Naive thymus-derived CD8-positive, alpha-beta T cell (primary cell): Measurements from ENCODE around the gene SIPA1L3. TPM values are rescaled to one million over a fixed set of nuclear protein-coding genes. Genes with fewer than 3 reads are reported as not detected.

Experiments used
- ATAC-seq, 2 donors: fragments of 150-1000 bp; cut with Tn5 transposase in 1 of 2; sonication (Bioruptor Pico), chemical (Tn5 transposase) in 1 of 2; 1 replicate in 1 of 2; 2 replicates in 1 of 2; pipeline ENCODE4 v1.10.0; 2021; ENCODE audit warnings: mild to moderate bottlenecking in 2 of 2, moderate library complexity in 2 of 2
- POLR2A ChIA-PET: fragments of 350-600 bp; sonication (Branson Sonifier 250); formaldehyde crosslinking; loops from one replicate; lab custom pipeline; 2021; ENCODE audit warnings: antibody characterized with exemption; lab: Charles Lee
- DNase-seq, 10 donors: peaks; one replicate each; pipeline versions ENCODE4 v3.0.0 to v3.0.0-alpha.2; 2020 to 2022
- H3K27ac Mint-ChIP-seq, 10 donors: one replicate each; pipeline ENCODE4 v1.8.0; 2020 to 2022; ENCODE audit warnings: mild to moderate bottlenecking in 10 of 10, mixed read lengths in 10 of 10, moderate library complexity in 4 of 10, inconsistent platforms in 1 of 10
- H3K27me3 Mint-ChIP-seq, 5 donors: one replicate each; pipeline ENCODE4 v1.8.0; 2021 to 2022; ENCODE audit warnings: mixed read lengths in 5 of 5
- H3K36me3 Mint-ChIP-seq, 3 donors: one replicate each; pipeline ENCODE4 v1.8.0; 2020 to 2022; ENCODE audit warnings: mixed read lengths in 3 of 3, mild to moderate bottlenecking in 2 of 3, inconsistent platforms in 1 of 3
- H3K4me1 Mint-ChIP-seq, 4 donors: one replicate each; pipeline ENCODE4 v1.8.0; 2021 to 2022; ENCODE audit warnings: mixed read lengths in 4 of 4
- H3K4me3 Mint-ChIP-seq, 10 donors: one replicate each; pipeline ENCODE4 v1.8.0; 2020 to 2022; ENCODE audit warnings: mild to moderate bottlenecking in 10 of 10, mixed read lengths in 10 of 10, moderate library complexity in 6 of 10, inconsistent platforms in 1 of 10
- H3K9me3 Mint-ChIP-seq, 9 donors: one replicate each; pipeline ENCODE4 v1.8.0; 2020 to 2022; ENCODE audit warnings: mixed read lengths in 9 of 9, mild to moderate bottlenecking in 3 of 9, inconsistent platforms in 1 of 9, moderate library complexity in 1 of 9
- polyA plus RNA-seq, 3 donors: library from polyadenylated mRNA; unstranded; fragments of 300-500 nt; fragmentation: Illumina TruSeq; gene quantifications; one replicate each; pipeline ENCODE4 v1.2.3, GENCODE V29; 2021
- total RNA-seq, 8 experiments: library from RNA in 2 of 8; stranded (reverse) in 2 of 8; gene quantifications; one replicate each; pipeline ENCODE4 v1.2.3 and lab custom pipeline; 2021 to 2026

Gene SIPA1L3
- total and polyA plus RNA-seq, 5 experiments from 2014 or later, result 0.66 to 34.5 (median 1.6) TPM

DNA sequence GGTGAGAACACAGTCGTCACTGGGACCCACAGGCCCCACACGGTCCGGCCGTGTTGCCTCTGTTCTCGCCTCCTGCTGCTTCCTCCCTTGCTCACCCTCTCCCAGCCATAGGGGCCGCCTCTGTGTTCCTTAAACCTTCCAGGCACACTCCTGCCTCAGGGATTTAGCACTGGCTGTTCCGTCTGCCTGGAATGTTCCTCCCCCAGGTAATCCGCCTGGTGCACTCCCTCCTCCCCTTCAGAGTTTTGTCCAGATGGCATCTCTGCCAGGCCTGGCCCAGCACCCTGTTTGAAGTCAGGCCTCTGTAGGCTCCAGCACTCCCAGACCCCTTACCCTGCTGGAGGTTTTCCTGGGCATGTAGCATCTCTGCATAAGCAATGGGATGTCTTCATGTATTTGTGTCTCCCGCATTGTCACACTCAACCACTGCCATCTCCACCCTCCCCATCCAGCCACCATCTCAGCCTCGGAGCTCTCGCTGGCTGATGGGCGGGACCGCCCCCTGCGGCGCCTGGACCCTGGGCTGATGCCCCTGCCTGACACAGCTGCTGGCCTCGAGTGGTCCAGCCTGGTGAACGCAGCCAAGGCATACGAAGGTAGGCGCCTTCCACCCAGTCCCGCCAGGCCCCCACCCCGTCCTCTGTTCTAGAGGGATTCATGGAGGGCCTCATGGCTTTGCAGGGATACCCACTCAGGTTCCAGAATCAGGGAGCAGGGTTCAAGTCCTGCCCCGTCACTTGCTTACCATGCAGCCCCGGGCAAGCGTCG is 291.1 kb downstream of the SIPA1L3 start:
- Mint-ChIP-seq H3K36me3 (peaks cover 0 to 52% (median 29%) of the 10 kb centered on the region in 3 donors), H3K4me1 (peaks cover 0 to 7% (median 0%) of the 10 kb centered on the region in 4 donors)

DNA sequence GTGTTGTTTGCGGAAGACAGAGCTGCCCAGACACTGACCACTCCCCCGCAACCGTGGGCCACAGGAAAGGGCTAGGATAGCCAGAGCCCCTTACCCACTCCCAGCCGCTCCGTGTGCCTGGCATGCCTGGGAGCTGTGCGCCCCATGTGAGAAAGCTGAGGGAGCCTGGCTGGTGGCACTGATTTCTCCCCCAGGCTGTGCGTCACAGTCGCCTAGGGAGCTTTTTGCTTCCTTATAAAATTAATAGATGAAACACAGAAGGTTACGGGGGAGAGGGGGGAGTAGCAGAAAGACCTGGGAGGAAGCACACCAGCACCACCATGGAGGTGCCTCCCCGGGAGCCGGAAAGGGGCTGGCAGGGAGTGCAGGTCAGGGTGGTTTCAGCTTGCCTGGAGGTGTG is 292.3 kb downstream of the SIPA1L3 start:
- peaks cover 0 to 56% (median 25%) of the 10 kb centered on the region in 3 donors for H3K36me3 Mint-ChIP-seq
- H3K4me3 Mint-ChIP-seq, result no peak overlapping the region
- no peaks in the 10 kb centered on the region for H3K9me3 Mint-ChIP-seq
- H3K4me1 Mint-ChIP-seq, result peaks cover 0 to 7% (median 0%) of the 10 kb centered on the region in 4 donors
- H3K27me3 Mint-ChIP-seq, result no peaks in the 10 kb centered on the region
- ATAC-seq (no peak), DNase-seq (no peak)
- H3K27ac Mint-ChIP-seq, result no peak overlapping the region
- POLR2A ChIA-PET, result no interaction called here

More for the DNA sequence above, 291.1 kb downstream of the SIPA1L3 start:
- Mint-ChIP-seq H3K27me3 (no peaks in the 10 kb centered on the region), H3K27ac (no peak overlapping the region), H3K4me3 (no peak overlapping the region), H3K9me3 (no peaks in the 10 kb centered on the region)
- no peak for ATAC-seq
- no peak for DNase-seq
- POLR2A ChIA-PET, result no interaction called here

DNA sequence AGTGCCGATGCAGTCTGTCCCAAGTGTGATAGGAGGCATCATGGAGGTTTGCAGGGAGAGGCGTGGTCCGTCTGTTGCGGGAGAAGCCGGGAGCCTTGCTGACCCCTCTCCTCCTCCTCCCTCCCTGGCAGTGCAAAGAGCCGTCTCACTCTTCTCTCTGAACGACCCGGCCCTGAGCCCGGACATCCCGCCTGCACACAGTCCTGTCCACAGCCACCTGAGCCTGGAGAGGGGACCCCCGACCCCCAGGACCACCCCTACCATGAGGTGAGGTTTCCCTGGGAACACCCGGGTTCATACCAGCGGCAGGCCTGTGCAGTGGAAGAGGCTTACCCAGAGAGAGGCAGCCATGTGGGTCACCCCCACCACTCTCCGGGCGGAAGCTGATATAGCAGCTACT is 294.7 kb downstream of the SIPA1L3 start:
- H3K27me3 Mint-ChIP-seq, result no peaks in the 10 kb centered on the region
- no peak overlapping the region for H3K27ac Mint-ChIP-seq
- no peak overlapping the region for H3K4me3 Mint-ChIP-seq
- H3K9me3 Mint-ChIP-seq, result no peaks in the 10 kb centered on the region
- no peaks in the 10 kb centered on the region for H3K4me1 Mint-ChIP-seq
- peaks cover 0 to 58% (median 28%) of the 10 kb centered on the region in 3 donors for H3K36me3 Mint-ChIP-seq
- POLR2A ChIA-PET, result no interaction called here
- DNase-seq, result no peak
- no peak for ATAC-seq

DNA sequence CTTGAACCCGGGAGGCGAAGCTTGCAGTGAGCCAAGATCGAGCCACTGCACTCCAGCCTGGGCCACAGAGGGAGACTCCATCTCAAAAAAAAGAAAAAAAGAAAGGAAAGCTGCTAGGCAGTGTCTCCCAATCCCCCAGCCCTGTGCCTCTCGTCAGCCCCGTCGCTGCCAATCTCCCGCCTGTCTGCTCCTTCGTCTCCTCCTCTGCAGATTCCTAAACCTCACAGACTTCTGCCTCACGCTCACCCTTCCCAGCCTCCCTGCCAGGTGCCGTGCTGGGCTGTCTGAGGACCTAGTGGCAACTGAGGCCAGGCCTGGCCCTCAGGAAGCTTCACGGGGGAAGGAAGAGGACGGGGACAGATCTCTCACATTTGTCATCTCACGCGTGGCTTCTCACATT is 295.5 kb downstream of the SIPA1L3 start:
- Mint-ChIP-seq H3K4me3 (no peak overlapping the region), H3K36me3 (peaks cover 0 to 61% (median 33%) of the 10 kb centered on the region in 3 donors), H3K4me1 (peaks cover 0 to 2% (median 0%) of the 10 kb centered on the region in 4 donors), H3K27ac (no peak overlapping the region), H3K27me3 (no peaks in the 10 kb centered on the region), H3K9me3 (no peaks in the 10 kb centered on the region)
- POLR2A ChIA-PET, result interaction anchor here (0.6 kb wide), 1 partner anchor 19 kb away, joined by 3 read pairs; no protein-coding TSS in a partner anchor
- ATAC-seq, result no peak
- DNase-seq, result no peak

DNA sequence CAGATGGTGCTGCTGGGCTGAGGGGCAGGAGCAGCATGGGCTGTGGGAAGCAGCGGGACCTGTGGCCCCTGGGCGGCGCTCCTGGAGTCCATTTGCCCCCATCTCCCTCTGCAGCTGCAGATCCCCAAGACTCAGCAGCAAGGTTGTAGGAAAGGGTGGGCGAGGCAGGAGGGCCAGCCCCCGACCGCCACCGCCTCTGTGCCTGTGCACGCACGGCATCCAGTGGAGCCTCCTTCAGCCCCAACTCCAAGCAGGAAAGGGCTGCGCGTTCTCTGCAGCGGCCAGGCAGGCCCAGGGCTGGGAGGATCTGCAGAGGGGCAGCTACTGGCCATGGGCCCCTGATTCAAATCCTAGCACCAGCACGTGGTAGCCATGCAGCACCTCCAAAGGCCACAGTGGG is 296.2 kb downstream of the SIPA1L3 start:
- ATAC-seq, result no peak
- Mint-ChIP-seq H3K9me3 (no peaks in the 10 kb centered on the region), H3K27me3 (peaks cover 0 to under 1% (median 0%) of the 10 kb centered on the region in 5 donors), H3K27ac (no peak overlapping the region), H3K4me3 (no peak overlapping the region), H3K36me3 (peaks cover 0 to 60% (median 34%) of the 10 kb centered on the region in 3 donors), H3K4me1 (peaks cover 0 to 2% (median 0%) of the 10 kb centered on the region in 4 donors)
- no peak for DNase-seq
- POLR2A ChIA-PET, result interaction anchor here (0.6 kb wide), 1 partner anchor 18 kb away, joined by 3 read pairs; no protein-coding TSS in a partner anchor

DNA sequence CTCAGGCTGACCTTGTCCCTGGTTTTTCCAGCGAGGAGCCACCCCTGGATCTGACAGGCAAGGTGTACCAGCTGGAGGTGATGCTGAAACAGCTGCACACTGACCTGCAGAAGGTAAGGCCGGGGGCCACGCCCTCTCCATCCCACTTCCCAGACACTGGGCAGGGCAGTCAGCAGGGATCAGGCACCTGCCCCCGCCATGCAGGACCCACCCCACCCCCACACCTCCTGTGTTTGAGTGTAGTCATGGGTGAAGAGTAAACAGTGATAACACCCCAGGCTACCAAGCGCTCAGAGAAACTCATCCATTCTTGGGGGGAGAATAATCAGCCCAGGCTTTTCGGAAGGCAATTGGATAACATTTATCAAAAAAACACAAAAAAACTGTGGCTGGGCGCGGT is 297.1 kb downstream of the SIPA1L3 start:
- POLR2A ChIA-PET, result no interaction called here
- peaks cover 0 to 2% (median 0%) of the 10 kb centered on the region in 4 donors for H3K4me1 Mint-ChIP-seq
- H3K27me3 Mint-ChIP-seq, result peaks cover 0 to 8% (median 0%) of the 10 kb centered on the region in 5 donors
- ATAC-seq (no peak), DNase-seq (no peak)
- H3K4me3 Mint-ChIP-seq, result no peak overlapping the region
- peaks cover 0 to 57% (median 38%) of the 10 kb centered on the region in 3 donors for H3K36me3 Mint-ChIP-seq
- no peaks in the 10 kb centered on the region for H3K9me3 Mint-ChIP-seq
- no peak overlapping the region for H3K27ac Mint-ChIP-seq

DNA sequence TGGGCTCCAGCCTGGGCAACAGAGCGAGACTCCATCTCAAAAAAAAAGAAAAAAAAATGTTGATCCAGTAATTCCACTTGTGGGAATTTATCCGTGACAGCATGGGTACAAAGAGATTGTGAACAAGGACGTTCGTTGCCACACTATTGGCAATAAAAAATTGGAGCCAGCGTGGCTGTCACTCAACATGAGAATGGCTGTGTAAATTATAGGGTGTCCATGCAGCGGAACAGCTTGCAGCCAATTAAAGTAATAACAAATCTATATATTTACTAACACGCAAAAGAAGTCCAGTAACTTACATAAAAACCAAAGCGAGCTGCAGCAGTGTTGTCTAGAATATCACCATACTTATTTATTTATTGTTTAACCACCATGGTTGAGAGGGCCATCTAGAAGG is 297.7 kb downstream of the SIPA1L3 start:
- Mint-ChIP-seq H3K27ac (no peak overlapping the region), H3K36me3 (peaks cover 0 to 59% (median 38%) of the 10 kb centered on the region in 3 donors), H3K4me3 (no peak overlapping the region), H3K4me1 (peaks cover under 1 to 3% (median 2%) of the 10 kb centered on the region in 4 donors), H3K9me3 (no peaks in the 10 kb centered on the region), H3K27me3 (peaks cover under 1 to 13% (median 2%) of the 10 kb centered on the region in 5 donors)
- POLR2A ChIA-PET, result no interaction called here
- DNase-seq (no peak), ATAC-seq (no peak)

DNA sequence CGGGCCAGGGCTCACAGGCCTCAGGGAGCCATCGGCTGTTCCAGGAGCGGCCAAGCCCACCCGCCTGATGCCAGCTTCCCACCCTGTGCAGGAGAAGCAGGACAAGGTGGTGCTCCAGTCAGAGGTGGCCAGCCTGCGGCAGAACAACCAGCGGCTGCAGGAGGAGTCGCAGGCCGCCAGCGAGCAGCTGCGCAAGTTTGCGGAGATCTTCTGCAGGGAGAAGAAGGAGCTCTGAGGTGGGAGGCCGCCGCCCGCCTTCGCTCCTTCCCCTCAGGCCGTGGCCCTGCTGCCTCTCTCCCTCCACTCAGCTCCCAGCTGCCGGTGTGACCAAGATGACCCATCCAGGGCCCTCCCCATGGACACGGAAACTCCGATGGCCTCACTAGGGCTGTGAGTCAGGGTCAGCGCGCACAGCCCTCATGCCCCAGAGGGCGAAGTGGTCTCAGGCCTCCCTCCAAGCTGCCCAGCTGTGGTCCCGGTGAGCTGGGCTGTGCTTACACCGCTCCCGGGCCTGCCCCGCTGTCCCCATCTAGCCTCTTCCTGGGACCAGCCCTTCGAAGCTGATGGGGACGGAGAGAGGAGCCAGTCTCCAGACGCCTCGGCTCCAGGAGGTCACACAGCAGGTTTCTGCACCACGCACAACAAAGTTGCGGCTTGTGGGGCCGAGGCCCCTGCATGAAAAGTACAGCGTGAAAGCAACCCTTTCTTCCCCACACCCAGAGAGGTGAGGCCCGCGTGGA is 299.2 kb downstream of the SIPA1L3 start:
- Mint-ChIP-seq H3K4me3 (no peak overlapping the region), H3K27me3 (peaks cover 9 to 26% (median 13%) of the 10 kb centered on the region in 5 donors), H3K36me3 (peaks cover 0 to 57% (median 36%) of the 10 kb centered on the region in 3 donors), H3K9me3 (no peaks in the 10 kb centered on the region), H3K27ac (no peak overlapping the region), H3K4me1 (peaks cover 10 to 17% (median 13%) of the 10 kb centered on the region in 4 donors)
- DNase-seq (no peak), ATAC-seq (no peak)
- POLR2A ChIA-PET, result no interaction called here

DNA sequence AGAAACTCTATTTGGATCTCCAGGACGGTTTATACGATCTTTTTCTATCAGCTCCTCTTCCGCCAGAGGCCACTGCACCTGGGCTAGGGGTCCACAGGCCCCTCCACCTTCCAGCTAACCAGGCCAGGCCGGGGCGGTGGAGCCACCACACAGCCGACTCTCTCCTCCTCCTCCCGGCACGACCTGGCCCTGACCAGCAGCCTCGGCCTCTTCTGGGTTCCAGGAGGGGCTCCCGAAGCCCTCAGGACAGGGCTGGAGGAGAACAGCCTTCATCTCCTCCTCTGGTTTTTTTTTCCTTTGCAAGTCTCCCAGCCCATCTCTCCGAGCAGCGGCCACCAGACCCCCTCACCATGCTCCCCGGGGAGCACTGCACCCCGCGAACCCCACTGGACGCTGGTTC is 299.9 kb downstream of the SIPA1L3 start:
- no peak for ATAC-seq
- H3K36me3 Mint-ChIP-seq, result peaks cover 0 to 49% (median 28%) of the 10 kb centered on the region in 3 donors
- no peak for DNase-seq
- POLR2A ChIA-PET, result no interaction called here
- H3K27me3 Mint-ChIP-seq, result peaks cover 9 to 28% (median 13%) of the 10 kb centered on the region in 5 donors
- H3K9me3 Mint-ChIP-seq, result no peaks in the 10 kb centered on the region
- H3K4me3 Mint-ChIP-seq, result no peak overlapping the region
- H3K27ac Mint-ChIP-seq, result peak overlapping the region in 1 of 10 donors; percentile 34
- H3K4me1 Mint-ChIP-seq, result peaks cover 10 to 17% (median 13%) of the 10 kb centered on the region in 4 donors

DNA sequence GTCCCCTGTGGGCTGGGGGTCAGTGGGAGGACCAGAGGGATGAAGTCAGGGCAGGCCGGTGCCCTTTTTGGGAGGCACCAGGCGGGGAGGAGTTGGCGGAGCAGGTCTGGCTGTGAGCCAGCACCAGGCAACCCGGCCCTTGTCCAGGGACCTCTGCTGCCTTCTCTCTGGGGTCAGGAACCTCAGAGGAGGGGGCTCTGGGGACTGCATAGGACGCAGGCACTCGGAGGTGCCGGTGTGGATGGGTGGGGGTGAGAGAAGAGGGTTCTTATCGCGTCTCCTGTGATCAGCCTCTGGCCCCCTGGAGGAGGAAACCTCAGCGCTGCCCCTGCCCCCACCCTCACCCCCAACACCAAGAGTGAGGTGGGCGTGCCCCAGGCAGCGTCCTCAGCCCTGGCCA is 300.5 kb downstream of the SIPA1L3 start:
- POLR2A ChIA-PET, result no interaction called here
- peaks cover 10 to 17% (median 13%) of the 10 kb centered on the region in 4 donors for H3K4me1 Mint-ChIP-seq
- H3K9me3 Mint-ChIP-seq, result no peaks in the 10 kb centered on the region
- ATAC-seq (no peak), DNase-seq (no peak)
- peaks cover 0 to 45% (median 28%) of the 10 kb centered on the region in 3 donors for H3K36me3 Mint-ChIP-seq
- peaks cover 9 to 31% (median 13%) of the 10 kb centered on the region in 5 donors for H3K27me3 Mint-ChIP-seq
- H3K27ac Mint-ChIP-seq, result peak overlapping the region in 1 of 10 donors; percentile 34
- H3K4me3 Mint-ChIP-seq, result no peak overlapping the region

DNA sequence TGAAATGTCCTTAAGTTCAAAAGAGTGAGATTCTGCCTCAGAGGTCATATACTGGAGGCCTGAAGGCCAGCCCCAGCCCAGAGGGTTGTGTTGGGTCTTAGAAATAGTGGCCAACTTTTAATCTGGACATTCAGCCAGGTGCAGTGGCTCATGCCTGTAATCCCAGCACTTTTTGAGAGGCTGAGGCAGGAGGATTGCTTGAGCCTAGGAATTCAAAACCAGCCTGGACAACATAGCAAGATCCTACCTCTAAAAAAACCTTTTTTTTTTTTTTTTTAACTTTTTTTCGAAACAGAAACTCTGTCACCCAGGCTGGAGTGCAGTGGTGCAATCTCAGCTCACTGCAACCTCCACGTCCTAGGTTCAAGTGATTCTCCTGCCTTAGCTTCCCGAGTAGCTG is 301.6 kb downstream of the SIPA1L3 start:
- ATAC-seq, result no peak
- peak overlapping the region in 1 of 10 donors; percentile 9 for H3K27ac Mint-ChIP-seq
- H3K4me3 Mint-ChIP-seq, result no peak overlapping the region
- H3K4me1 Mint-ChIP-seq, result peaks cover 14 to 18% (median 15%) of the 10 kb centered on the region in 4 donors
- DNase-seq, result no peak
- peaks cover 9 to 41% (median 17%) of the 10 kb centered on the region in 5 donors for H3K27me3 Mint-ChIP-seq
- no peaks in the 10 kb centered on the region for H3K9me3 Mint-ChIP-seq
- H3K36me3 Mint-ChIP-seq, result peaks cover 0 to 38% (median 23%) of the 10 kb centered on the region in 3 donors
- POLR2A ChIA-PET, result interaction anchor here (0.7 kb wide), 2 partner anchors 111 to 306 kb away, joined by 3 to 4 read pairs; partner anchors contain the start of gene KCNK6

DNA sequence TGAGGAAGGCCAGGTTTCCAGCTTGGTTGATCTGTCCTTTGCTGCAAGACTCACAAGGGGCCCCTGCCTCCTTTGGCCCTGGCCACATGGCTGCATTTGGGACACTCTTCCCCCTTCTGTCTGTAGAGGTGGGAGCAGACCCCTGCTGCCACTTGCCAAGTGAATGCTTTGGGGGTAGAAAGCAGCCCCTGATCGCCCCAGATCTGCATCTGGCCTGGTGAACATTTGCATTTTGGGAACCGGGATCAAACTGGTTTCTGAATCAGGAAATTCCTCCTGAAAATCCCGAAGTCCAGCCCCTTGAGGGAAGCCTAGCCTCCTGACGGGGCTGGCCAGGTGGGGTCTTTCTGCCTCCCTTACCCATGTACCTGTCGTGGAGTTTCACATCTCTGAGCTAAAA is 302.1 kb downstream of the SIPA1L3 start:
- no peak overlapping the region for H3K4me3 Mint-ChIP-seq
- no peak for DNase-seq
- peaks cover 0 to 4% (median 0%) of the 10 kb centered on the region in 9 donors for H3K9me3 Mint-ChIP-seq
- peak overlapping the region in 1 of 10 donors; percentile 89 for H3K27ac Mint-ChIP-seq
- peaks cover 18 to 24% (median 20%) of the 10 kb centered on the region in 4 donors for H3K4me1 Mint-ChIP-seq
- H3K27me3 Mint-ChIP-seq, result peaks cover 14 to 47% (median 22%) of the 10 kb centered on the region in 5 donors
- POLR2A ChIA-PET, result interaction anchor here (0.7 kb wide), 1 partner anchor 307 kb away, joined by 3 read pairs; no protein-coding TSS in a partner anchor
- H3K36me3 Mint-ChIP-seq, result peaks cover 0 to 35% (median 23%) of the 10 kb centered on the region in 3 donors
- ATAC-seq, result no peak
